SK-N-SH (cell line): ENCODE measurements around the gene KRT78.

Experiments used
- EZH2phosphoT487 ChIP-seq: fragments of 200-600 bp; sonication (generic); IDR thresholded peaks from 2 replicates; pipeline ENCODE4 v1.6.1; 2017; ENCODE audit warnings: low read depth, mixed run types, mild to moderate bottlenecking, antibody characterized with exemption, moderate library complexity, borderline replicate concordance
- MEF2A ChIP-seq: IDR thresholded peaks from 2 replicates; pipeline ENCODE4 v1.4.0; 2012; ENCODE audit warnings: low read depth, borderline replicate concordance
- POLR2AphosphoS5 ChIP-seq: IDR thresholded peaks from 2 replicates; pipeline ENCODE4 v1.6.1; 2012; ENCODE audit warnings: low read depth, low read length
- YY1 ChIP-seq: IDR thresholded peaks from 2 replicates; pipeline ENCODE4 v1.4.0; 2012; ENCODE audit warnings: low read depth, mild to moderate bottlenecking
- TF ChIP-seq, protein P1 (sequence below): fragments of 200-600 bp; sonication (generic); IDR thresholded peaks from 2 replicates; pipeline ENCODE4 v1.6.1; 2017; ENCODE audit warnings: antibody characterized with exemption, mild to moderate bottlenecking, moderate library complexity
- TF ChIP-seq, protein P2 (sequence below): IDR thresholded peaks from 2 replicates; pipeline ENCODE4 v1.6.1; 2012; ENCODE audit warnings: mild to moderate bottlenecking, low read depth, low read length, moderate library complexity

DNA sequence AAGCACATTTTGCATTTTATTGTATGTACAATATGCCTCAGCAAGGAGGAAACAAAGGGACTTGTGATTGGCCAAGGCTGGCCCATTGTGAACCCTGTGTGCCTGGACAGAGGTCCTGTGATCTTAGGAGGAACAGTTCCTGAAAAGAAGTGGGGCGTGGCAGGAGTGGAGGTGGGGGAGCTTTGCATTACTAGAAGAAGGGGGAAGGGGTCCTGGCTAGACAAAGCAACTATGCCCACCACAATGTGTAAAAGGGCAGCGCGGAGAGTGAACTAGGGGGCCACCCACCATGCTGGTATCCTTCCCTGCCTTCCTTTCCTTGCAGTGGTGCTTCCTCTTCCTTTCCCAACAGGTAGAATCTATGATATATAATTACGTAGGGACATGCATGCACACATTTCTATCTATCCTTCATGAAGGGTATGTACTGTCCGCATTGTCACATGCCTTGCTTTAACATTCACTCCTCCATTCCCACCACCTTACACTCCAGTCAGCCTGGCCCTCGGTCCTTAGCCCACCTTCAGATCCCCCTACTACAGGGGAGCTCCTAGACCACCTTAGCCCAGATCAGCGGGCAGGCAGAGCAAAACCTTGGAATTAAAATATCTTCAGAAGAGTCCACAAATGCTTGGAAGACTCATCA lies 43.5 kb upstream of the KRT78 start:
- TF ChIP-seq, protein P1, sequence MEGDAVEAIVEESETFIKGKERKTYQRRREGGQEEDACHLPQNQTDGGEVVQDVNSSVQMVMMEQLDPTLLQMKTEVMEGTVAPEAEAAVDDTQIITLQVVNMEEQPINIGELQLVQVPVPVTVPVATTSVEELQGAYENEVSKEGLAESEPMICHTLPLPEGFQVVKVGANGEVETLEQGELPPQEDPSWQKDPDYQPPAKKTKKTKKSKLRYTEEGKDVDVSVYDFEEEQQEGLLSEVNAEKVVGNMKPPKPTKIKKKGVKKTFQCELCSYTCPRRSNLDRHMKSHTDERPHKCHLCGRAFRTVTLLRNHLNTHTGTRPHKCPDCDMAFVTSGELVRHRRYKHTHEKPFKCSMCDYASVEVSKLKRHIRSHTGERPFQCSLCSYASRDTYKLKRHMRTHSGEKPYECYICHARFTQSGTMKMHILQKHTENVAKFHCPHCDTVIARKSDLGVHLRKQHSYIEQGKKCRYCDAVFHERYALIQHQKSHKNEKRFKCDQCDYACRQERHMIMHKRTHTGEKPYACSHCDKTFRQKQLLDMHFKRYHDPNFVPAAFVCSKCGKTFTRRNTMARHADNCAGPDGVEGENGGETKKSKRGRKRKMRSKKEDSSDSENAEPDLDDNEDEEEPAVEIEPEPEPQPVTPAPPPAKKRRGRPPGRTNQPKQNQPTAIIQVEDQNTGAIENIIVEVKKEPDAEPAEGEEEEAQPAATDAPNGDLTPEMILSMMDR = no peak
- no peak for TF ChIP-seq POLR2AphosphoS5
- TF ChIP-seq MEF2A = no peak
- no peak for TF ChIP-seq YY1
- no peak for TF ChIP-seq EZH2phosphoT487
- TF ChIP-seq, protein P2, sequence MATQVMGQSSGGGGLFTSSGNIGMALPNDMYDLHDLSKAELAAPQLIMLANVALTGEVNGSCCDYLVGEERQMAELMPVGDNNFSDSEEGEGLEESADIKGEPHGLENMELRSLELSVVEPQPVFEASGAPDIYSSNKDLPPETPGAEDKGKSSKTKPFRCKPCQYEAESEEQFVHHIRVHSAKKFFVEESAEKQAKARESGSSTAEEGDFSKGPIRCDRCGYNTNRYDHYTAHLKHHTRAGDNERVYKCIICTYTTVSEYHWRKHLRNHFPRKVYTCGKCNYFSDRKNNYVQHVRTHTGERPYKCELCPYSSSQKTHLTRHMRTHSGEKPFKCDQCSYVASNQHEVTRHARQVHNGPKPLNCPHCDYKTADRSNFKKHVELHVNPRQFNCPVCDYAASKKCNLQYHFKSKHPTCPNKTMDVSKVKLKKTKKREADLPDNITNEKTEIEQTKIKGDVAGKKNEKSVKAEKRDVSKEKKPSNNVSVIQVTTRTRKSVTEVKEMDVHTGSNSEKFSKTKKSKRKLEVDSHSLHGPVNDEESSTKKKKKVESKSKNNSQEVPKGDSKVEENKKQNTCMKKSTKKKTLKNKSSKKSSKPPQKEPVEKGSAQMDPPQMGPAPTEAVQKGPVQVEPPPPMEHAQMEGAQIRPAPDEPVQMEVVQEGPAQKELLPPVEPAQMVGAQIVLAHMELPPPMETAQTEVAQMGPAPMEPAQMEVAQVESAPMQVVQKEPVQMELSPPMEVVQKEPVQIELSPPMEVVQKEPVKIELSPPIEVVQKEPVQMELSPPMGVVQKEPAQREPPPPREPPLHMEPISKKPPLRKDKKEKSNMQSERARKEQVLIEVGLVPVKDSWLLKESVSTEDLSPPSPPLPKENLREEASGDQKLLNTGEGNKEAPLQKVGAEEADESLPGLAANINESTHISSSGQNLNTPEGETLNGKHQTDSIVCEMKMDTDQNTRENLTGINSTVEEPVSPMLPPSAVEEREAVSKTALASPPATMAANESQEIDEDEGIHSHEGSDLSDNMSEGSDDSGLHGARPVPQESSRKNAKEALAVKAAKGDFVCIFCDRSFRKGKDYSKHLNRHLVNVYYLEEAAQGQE = no peak
